GM19328 (cell line): ENCODE data around the gene KCNAB2.

Experiments
- ATAC-seq: cut with Tn5 transposase; IDR thresholded peaks from one replicate; pipeline ENCODE4 v1.9.1; 2021; ENCODE audit warnings: mild to moderate bottlenecking, moderate library complexity; ENCODE audit not compliant: unreplicated experiment

KCNAB2 gene

DNA sequence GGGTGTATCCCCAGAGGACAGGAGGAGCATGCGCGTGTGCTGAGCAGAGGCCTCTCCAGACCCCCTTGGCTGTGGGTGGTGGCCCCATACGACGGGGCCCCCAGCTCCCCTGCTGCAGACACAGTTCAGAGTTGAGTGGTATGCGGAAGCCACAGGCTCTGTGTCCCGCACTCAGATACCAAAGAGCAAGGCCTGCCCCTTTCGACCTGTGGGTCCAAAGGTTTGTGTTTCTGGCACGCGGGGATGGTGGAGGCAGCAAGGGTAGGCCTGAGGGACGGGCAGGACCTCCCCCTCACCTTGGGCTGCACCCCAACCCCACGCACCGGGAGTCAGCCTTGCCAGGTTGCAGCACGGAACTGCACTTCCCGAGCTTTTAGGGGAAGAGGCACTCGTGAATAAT lies at the start of gene KCNAB2:
TSS of gene KCNAB2 (plus strand) at position 328 of the 400 bp plus-strand sequence. CDS start 5,649 bp downstream, outside the sequence.
- ATAC-seq = no peak

DNA sequence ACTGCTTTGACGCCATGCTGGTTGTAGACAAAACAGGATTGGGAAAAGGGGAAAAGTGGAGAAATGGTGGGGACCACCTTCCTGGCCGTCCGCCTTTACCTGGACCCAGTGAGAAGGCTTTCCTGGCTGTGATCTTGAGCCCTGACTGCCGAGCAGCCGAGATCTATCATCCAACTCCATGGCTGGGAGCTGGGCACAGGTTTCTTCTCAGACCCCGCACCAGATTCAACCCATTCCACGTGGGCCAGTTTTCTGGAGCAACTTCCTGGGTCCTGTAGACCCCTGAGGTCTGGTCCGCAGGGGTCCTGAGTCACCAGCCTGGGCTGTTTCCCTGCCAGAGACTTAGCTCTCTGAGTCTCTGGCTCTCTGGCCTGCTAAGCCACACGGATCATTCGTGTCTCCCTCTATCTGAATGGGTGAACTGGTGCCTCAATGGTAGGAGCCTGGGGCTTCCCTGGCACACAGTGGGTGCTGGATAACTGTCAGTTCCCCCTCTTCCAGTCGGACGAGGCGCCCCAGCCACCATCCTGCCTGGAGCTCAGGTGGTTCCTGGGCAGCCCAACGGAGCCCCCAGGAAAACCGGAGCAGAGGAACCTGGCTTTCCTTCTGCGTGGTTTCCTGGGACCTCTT lies 48.9 kb upstream of the KCNAB2 start:
- no peak for ATAC-seq

DNA sequence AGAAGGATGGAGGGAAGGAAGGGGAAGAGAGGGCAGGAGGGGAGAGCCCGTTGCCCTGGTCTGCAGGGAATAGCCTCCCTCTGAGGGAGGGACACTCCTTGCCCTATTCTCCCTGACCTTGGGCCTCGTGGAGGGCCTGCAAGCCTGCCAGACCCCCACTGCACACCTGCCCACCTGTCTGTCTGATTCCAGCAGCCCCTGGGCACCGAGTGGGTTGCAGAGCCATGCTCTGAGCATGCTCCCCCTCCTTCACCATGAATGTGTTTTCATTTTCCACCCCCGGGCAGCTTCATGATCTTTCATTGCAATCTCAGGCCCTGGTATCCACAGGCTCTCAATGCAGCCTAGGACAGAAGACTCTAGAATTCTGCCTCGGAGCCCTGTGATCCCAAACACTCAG lies 48.4 kb upstream of the KCNAB2 start:
- no peak for ATAC-seq

DNA sequence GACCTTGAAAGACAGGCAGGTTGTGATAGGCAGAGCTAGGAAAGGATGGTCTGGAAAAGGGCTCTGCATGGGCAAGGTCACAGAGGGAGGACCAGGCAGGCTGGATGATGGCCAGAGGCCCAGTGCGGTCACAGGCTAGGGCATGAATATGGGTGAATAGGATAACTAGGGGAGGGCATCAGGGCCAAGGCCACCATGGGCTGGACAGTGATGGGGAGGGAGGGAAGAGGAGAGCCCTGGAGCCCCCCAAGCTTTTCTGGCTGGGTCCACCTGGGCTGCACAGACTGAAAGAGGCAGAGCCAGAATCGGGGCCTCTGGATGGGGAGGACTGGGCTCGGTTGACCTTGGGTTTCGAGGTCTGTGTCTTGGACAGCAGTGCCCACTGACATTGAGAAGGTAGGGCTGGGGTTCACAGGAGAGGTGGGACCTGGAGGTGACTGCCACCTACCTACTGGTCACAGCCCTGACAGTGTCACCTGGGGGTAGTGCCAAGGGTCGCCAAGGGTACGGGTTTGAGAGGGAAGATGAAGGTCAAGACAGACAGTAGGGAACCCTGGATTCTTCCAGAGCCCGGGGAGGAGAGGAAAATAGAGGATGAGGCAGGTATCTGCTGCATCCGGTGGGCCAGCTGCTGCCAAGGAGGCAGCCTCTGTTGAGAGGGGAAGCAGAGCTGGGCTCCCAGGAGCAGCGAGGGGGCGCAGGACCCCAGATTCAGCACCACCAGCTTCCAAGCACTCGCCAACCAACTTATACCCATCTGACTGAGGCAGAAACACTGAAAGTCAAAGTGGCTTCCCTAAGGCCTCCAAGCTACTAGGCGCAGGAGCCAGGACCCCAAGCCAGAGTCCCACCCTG lies 47.4 kb upstream of the KCNAB2 start:
- no peak for ATAC-seq

DNA sequence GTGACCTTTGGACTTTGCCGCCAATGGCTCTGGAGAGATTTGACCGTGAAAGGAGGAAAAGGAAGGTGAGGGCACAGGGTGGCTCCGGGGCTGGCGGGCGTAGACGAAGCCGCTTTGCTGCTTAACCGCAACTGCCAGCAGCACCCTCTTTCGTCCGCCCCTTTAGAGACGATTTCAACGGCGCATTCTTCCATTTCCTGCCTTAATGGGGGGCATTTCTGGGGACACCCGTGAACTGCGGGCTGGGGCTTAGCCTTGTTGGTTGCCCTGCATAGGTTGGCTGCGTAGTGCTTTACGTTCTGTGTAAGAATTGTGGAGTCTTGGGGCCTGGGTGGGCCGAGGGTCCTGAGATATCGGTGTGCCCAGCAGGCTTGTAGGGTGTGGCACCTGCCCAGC lies 46.8 kb upstream of the KCNAB2 start:
- ATAC-seq = no peak

DNA sequence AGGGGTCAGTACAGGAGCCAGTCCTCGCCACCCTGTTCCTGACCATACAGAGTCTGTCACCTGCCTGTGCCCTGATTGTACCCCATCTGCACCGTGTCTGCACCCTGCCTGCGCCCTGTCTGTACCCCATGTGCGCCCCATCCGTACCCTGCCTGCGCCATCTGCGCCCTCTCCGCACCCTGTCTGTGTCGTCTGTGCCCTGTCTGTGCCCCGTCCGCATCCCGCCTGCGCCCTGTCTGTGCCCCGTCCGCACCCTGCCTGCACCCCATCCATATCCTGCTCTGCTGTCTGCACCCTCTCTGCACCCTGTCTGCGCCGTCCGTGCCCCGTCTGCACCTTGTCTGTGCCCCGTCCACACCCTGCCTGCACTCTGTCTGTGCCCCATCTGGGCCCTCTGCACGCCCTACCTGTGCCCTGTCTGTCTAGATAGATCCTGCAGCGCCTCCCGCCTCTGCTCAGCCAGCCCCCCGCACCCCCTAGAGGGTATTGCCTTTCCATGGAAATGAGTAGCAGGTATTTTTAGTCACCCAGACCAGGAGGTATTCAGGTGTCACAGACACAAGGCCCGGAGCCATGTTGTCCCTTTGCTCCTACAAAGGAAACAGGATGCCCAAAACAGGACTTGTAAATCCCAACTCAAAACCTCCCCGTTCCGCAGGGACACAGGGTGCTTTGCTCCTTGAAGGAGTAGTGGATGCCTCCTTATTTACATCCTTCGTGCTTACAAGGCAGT lies 45.8 kb upstream of the KCNAB2 start:
- no peak for ATAC-seq

DNA sequence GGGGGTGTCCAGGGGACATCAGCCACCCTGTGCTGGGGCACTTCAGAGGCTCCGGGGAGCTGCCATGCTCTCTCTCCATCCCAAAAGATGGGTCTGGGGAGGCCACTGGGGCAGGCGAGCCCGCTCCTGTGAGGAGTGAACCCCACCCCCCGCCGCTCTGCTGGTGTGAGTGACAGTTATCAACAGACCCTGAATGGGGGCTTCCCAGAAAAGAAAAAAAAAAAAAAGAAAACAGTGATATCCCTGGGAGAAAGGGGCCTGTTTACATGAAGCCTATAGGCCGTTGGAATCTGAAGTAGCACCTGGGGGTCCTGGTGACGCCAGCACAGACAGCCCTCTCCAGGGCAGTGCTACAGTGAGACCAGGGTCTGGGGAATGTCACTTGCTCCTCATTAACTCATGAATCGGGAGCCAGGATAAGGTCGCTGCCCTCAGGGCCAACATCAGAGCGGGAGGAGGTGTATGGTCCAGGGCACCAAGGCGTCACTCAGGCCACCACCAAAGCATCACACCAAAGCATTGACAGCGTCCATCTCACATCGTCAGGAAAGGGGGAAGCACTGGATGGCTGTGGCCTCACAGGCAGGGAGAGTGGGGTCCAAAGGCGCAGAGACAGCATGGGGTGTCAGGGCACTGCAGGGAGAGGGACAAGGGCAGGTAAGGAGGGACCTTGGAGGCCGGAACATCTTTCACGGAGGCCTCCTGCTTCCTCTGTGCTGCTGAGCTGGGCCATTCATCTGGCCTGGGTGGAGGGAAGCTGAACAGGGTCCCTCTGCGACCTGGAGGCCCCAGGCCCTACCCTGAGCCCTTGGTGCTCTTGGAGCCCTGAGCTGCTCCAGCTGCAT lies 45.0 kb upstream of the KCNAB2 start:
- ATAC-seq = no peak

DNA sequence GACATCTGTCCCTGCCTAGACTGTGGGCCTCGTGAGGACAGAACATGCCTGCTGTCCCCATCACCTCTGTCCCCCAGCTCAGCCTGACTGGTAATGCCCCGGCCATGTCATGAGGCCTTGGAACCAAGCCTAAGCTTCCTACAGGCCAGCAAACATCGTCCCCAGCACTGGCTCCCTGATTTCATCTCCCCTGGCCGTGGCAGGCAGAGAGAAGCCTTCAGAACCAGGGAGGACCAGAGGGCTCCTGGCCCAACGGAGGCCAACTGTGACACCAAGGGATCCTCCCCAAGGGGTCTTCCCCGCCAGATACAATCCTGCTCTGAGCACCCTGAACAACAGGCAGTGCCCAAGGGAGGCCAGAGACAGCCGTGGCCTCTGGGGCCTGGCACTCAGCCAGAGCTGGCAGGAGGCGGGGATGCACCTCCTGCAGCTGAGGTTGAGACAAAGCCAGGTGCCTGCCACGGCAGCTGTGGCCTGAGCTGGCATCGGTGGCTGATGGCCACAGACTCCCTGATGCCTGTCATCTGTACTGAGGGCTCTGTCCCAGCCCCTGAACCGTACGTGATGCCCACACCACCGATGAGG lies 43.6 kb upstream of the KCNAB2 start:
- ATAC-seq = no peak

DNA sequence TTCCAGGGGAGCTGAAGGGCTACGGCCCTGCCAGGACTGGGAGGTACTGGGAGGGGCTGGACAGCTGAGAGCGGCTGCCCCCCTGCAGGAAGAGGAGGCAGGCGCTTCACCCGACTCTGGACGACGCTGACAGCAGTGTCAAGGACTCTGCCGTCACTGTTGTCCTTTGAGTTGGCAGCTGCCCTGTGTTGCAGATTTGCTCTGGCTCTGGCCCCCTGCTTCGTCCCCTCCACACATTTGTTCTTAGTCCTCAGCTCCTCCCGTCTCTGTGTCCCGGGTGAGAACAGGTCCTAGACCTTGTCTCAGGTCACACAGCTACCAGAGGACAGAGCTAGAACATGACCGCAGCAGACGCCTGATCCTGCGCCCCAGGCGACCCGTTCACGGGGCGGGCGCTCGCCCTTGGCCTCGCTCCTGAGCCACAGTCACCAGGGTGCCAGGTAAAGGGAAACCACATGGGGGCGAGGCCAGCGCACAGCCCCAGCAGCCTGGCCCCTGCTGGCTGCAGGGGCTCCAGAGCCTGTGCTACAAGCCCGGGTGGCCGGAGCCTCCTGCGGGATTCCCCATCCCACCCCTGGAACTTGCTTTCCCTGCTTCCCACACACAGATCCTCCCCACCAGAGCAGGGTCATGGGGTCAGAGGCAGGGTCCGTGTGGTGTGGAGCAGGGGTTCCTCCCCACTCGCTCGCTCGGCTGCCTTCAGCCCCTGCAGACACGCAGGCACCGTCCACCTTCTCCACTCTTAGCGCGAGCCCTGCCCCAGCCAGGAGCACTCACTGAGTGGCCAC lies 42.8 kb upstream of the KCNAB2 start:
- no peak for ATAC-seq

DNA sequence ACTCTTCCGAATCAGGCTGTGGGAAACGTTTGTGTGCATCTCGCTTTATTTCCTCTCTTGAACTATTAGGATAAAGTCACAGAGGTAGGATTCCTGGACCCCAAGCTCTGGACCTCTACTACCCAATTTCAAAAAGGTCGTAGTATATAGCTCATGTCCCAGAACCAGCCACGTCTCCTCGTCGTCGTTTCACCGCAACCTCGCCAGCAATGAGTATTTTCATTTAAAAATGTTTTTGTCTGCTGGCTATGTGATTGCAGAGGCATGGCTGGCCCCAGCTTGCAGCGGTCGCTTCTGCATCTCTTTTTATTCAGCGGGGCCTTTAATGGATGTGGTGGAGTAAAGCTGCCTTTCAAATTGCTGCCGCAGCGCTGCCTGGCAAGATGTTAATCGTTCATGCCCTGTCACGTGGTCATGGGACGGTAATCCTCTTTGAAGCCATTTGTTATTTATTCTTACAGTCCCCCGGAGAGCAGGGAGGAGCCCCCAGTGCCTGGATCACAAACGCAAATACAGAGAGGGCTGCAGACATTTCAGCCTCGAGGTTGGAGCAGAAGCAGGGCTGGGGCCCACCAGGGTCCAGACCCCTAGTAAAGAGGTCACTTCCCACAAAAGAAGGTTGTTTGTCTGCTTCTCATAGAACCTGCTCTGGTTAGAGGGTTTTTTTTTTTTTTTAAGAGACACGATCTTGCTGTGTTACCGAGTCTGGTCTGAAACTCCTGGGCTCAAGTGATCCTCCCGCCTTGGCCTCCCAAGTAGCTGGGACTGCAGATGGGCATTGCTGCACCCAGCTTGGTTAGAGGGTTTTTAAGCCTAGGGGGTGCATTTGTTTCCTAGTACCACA lies 41.9 kb upstream of the KCNAB2 start:
- no peak for ATAC-seq

DNA sequence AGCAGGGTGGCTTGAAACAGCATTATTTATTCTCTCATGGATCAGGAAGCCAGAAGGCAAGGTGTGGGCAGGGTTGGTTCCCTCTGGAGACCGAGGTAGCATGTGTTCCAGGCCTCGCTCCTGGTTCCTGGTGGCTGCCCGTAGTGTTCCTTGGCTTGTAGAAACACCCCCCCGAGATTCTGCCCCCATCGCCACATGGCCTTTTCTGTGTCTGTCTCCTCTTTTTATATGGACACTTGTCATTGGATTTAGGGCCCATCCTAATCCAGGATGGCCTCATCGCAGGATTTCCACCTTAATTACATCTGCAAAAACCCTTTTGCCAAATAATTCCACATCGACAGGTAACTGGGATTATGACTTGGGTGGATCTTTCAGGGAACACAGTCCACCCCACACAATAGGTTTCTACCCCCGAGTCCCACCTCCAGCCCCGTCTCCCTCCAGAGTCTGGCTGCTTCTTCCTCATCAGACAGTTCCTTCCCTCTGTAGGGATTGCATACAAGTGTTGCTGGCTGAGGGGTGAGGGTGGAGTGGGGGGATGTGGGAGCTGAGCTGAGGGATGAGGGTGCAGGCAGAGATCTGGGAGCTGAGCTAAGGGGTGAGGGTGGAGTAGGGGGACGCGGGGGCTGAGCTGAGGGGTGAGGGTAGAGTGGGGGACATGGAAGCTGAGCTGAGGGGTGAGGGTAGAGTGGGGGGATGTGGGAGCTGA lies 41.1 kb upstream of the KCNAB2 start:
- no peak for ATAC-seq

DNA sequence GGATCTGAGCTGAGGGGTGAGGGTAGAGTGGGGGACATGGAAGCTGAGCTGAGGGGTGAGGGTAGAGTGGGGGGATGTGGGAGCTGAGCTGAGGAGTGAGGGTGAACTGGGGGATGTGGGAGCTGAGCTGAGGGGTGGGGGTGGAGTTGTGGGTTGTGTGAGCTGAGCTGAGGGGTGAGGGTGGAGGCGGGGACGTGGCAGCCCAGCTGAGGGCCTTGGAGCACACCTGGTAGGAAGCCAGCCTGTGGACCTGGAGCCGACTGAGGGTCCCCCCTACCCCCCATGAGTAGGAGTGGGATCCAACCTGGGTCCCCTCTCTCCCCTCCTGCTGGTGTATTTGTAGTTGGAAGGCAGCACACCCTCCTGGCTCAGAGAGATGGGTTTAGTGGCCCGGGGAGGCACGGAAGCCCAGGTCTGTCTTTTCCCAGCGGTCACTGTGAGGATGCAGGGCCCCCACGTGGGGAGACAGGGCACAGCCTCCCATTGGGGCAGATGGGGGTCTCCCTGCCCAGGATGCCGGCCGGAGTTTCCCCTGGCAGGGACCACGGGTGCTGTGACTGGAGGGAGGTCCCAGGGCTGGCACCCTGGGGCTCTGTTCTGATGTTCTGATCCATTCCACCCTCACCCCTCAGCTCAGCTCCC lies 40.3 kb upstream of the KCNAB2 start:
- ATAC-seq = no peak

DNA sequence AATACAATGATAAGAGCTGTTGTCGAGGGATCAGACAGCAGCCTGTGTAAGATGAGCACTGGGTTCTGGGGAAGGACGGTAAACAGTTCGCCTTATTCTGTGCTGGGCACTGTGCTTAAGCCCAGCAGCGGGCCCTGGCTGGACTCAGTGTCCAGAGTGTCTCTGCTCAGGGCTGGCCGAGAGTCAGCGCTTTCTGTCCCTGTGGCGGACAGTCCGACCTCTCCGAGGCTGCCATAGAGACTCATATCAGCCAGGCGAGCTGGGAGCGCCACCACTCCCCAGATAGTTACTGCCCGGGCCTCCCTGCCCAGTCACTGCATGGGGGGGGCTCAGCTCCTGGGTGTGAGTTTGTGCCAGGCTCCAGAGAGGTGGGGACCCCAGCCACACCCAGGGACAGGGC lies 38.8 kb upstream of the KCNAB2 start:
- ATAC-seq = no peak

DNA sequence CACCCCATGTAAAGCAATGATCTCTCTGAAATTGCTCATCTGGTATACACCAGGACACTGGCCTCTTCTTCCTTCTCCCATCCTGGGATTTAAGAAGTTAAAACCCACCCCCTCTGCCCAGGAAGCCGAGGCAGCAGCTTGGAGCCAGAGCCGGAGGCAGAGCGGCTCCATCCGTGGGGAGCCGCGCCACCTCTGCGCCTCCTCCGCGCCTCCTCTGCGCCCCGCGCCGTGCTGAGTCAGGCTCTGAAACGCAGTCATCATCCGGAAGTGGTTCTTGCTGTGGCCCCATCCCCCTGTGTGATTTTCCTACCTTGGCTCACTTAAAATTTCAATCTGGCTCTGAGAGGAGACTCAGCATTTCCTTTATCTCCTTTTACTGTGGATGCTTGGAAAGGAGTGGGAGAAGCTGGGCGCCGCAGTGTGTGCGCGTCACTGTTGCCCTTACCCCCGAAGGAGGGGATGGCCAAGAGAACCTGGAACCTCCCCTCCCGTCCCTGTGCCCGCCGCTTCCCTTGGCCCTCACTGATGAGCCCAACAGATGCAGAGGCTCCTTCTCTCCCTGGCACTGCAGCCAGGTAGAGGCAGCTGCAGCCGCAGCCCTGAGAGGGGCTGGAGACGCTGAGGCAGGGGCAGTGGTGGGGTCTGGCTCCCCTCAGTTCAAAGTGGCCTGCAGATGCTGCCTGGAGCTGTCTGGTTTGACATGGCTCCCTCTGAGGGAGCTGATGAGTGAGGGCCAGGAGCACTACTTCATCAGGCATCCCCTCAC lies 38.2 kb upstream of the KCNAB2 start:
- ATAC-seq = no peak

DNA sequence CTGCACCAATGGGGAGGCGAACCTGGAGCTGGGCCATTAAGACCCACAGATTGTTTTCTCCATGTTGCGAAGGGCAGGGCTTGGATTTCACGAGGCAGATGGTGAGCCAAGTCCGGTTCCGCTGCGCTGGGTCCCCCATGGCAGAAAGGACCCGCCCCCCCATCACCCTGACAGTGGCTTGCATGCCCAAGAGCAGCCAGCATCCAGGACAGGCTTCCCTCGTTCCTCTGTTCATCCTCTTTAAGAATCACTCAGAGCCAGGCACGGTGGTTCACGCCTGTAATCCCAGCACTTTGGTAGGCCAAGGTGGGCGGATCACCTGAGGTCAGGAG lies 37.6 kb upstream of the KCNAB2 start:
- no peak for ATAC-seq

DNA sequence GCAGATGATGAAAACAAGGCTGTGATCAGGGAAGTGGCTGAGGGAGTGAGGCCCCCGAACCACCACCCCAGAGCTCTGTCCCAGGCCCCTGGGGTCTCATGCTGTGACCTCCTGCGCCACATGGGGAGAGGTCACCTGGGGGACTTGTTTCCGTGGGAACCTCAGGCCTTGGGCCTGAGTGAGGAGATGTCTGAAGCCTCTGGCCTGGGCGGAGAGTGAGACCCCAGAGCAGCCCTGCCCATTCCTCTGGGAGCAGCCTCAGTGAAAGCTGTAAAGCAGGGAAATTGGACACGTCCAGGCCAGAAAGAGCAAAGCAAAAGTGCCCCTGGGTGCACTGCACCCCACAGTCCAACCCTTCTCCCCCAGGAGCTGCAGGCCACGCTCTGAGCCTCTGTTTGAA lies 37.0 kb upstream of the KCNAB2 start:
- ATAC-seq = no peak
